ENCODE results near the gene GPC1.

GPC1 gene

DNA sequence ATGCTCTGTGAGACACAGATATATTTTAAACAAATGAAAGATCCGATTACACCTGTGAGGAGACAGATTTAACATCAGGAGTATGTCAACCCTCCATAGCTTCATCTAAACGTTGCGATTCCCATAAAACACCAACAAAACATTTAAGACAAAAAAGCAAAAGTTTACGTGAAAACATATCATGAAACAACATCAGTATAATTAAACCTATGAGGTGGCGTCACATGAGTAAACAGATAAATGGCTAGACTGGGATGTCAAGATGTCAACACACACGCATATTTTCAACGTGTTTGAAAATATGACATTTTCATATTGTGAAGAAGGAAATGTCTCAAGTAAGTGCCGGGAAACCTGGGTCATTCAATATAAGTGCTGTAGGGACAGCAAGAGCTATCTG, 25.5 kb upstream of the GPC1 start:
- H2AFZ ChIP-seq (ENCODE audit: low read depth, low read length), result no peak overlapping the region
- H3K79me2 ChIP-seq (ENCODE audit: low read length), result no peaks in the 10 kb centered on the region
- H3K27me3 ChIP-seq (ENCODE audit: low read depth, low read length), result no peaks in the 10 kb centered on the region
- no peaks in the 10 kb centered on the region for H3K9me3 ChIP-seq (ENCODE audit: insufficient read depth, low read length)
- H3K27ac ChIP-seq (ENCODE audit: low read length), result no peak overlapping the region
- H3K4me1 ChIP-seq (ENCODE audit: low read length), result no peaks in the 10 kb centered on the region
- TF ChIP-seq EZH2phosphoT487 (IDR thresholded peaks at IDR 0.05; ENCODE audit: low read depth), result no peak
- TF ChIP-seq, protein P1, sequence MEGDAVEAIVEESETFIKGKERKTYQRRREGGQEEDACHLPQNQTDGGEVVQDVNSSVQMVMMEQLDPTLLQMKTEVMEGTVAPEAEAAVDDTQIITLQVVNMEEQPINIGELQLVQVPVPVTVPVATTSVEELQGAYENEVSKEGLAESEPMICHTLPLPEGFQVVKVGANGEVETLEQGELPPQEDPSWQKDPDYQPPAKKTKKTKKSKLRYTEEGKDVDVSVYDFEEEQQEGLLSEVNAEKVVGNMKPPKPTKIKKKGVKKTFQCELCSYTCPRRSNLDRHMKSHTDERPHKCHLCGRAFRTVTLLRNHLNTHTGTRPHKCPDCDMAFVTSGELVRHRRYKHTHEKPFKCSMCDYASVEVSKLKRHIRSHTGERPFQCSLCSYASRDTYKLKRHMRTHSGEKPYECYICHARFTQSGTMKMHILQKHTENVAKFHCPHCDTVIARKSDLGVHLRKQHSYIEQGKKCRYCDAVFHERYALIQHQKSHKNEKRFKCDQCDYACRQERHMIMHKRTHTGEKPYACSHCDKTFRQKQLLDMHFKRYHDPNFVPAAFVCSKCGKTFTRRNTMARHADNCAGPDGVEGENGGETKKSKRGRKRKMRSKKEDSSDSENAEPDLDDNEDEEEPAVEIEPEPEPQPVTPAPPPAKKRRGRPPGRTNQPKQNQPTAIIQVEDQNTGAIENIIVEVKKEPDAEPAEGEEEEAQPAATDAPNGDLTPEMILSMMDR (IDR thresholded peaks at IDR 0.05; ENCODE audit: low read depth, low read length), result no peak
- H3K4me2 ChIP-seq (ENCODE audit: low read length), result no peak overlapping the region
- H4K20me1 ChIP-seq (ENCODE audit: insufficient read depth, low read length), result no peaks in the 10 kb centered on the region
- no peak overlapping the region for H3K9ac ChIP-seq (ENCODE audit: low read length)
- H3K36me3 ChIP-seq (replicated peaks; ENCODE audit: low read depth, low read length), result no peaks in the 10 kb centered on the region
- H3K4me3 ChIP-seq (ENCODE audit: low read length), result no peak overlapping the region

DNA sequence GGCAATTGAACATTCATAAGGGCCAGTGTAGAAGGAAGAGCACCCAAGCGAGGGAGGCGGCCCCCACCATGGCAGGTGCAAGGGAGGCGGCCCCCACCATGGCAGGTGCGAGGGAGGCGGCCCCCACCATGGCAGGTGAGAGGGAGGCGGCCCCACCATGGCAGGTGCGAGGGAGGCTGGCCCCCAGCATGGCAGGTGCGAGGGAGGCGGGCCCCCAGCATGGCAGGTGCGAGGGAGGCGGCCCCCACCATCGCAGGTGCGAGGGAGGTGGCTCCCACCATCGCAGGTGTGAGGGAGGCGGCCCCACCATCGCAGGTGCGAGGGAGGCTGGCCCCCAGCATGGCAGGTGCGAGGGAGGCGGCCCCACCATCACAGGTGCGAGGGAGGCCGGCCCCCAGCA, 24.7 kb upstream of the GPC1 start:
- no peak for TF ChIP-seq EZH2phosphoT487 (IDR thresholded peaks at IDR 0.05; ENCODE audit: low read depth)
- TF ChIP-seq, protein P1 (IDR thresholded peaks at IDR 0.05; ENCODE audit: low read depth, low read length), result no peak
- no peak overlapping the region for H3K9ac ChIP-seq (ENCODE audit: low read length)
- H2AFZ ChIP-seq (ENCODE audit: low read depth, low read length), result no peak overlapping the region
- H3K4me1 ChIP-seq (ENCODE audit: low read length), result no peaks in the 10 kb centered on the region
- no peaks in the 10 kb centered on the region for H3K79me2 ChIP-seq (ENCODE audit: low read length)
- no peaks in the 10 kb centered on the region for H3K27me3 ChIP-seq (ENCODE audit: low read depth, low read length)
- H3K36me3 ChIP-seq (replicated peaks; ENCODE audit: low read depth, low read length), result no peaks in the 10 kb centered on the region
- H3K4me2 ChIP-seq (ENCODE audit: low read length), result no peak overlapping the region
- H3K4me3 ChIP-seq (ENCODE audit: low read length), result no peak overlapping the region
- no peak overlapping the region for H3K27ac ChIP-seq (ENCODE audit: low read length)
- no peaks in the 10 kb centered on the region for H3K9me3 ChIP-seq (ENCODE audit: insufficient read depth, low read length)
- no peaks in the 10 kb centered on the region for H4K20me1 ChIP-seq (ENCODE audit: insufficient read depth, low read length)

- Histone ChIP-seq H3K9me3 (ENCODE audit: insufficient read depth, low read length) (no peaks in the 10 kb centered on the region), H3K27me3 (ENCODE audit: low read depth, low read length) (no peaks in the 10 kb centered on the region), H3K4me1 (ENCODE audit: low read length) (no peaks in the 10 kb centered on the region), H3K4me2 (ENCODE audit: low read length) (no peak overlapping the region), H3K27ac (ENCODE audit: low read length) (no peak overlapping the region), H3K36me3 (replicated peaks; ENCODE audit: low read depth, low read length) (no peaks in the 10 kb centered on the region), H3K4me3 (ENCODE audit: low read length) (no peak overlapping the region), H3K9ac (ENCODE audit: low read length) (no peak overlapping the region), H4K20me1 (ENCODE audit: insufficient read depth, low read length) (no peaks in the 10 kb centered on the region), H2AFZ (ENCODE audit: low read depth, low read length) (no peak overlapping the region), H3K79me2 (ENCODE audit: low read length) (no peaks in the 10 kb centered on the region)
- TF ChIP-seq, protein P1 (IDR thresholded peaks at IDR 0.05; ENCODE audit: low read depth, low read length), result no peak
- TF ChIP-seq EZH2phosphoT487 (IDR thresholded peaks at IDR 0.05; ENCODE audit: low read depth), result no peak
These were observed 24.0 kb upstream of the GPC1 start for GRCh38 chr2:240411261-240412160.

- Histone ChIP-seq H3K27me3 (ENCODE audit: low read depth, low read length) (no peaks in the 10 kb centered on the region), H4K20me1 (ENCODE audit: insufficient read depth, low read length) (no peaks in the 10 kb centered on the region), H3K4me2 (ENCODE audit: low read length) (no peak overlapping the region), H3K9me3 (ENCODE audit: insufficient read depth, low read length) (no peaks in the 10 kb centered on the region), H3K79me2 (ENCODE audit: low read length) (no peaks in the 10 kb centered on the region), H3K36me3 (replicated peaks; ENCODE audit: low read depth, low read length) (no peaks in the 10 kb centered on the region), H3K4me3 (ENCODE audit: low read length) (no peak overlapping the region), H3K4me1 (ENCODE audit: low read length) (no peaks in the 10 kb centered on the region), H3K9ac (ENCODE audit: low read length) (no peak overlapping the region), H3K27ac (ENCODE audit: low read length) (no peak overlapping the region), H2AFZ (ENCODE audit: low read depth, low read length) (no peak overlapping the region)
- TF ChIP-seq, protein P1 (IDR thresholded peaks at IDR 0.05; ENCODE audit: low read depth, low read length), result no peak
- TF ChIP-seq EZH2phosphoT487 (IDR thresholded peaks at IDR 0.05; ENCODE audit: low read depth), result no peak
These were observed 23.1 kb upstream of the GPC1 start for GRCh38 chr2:240412211-240412861.

Data from OCI-LY3 (cell line).